ENCODE data around the gene ADSS1.

DNA sequence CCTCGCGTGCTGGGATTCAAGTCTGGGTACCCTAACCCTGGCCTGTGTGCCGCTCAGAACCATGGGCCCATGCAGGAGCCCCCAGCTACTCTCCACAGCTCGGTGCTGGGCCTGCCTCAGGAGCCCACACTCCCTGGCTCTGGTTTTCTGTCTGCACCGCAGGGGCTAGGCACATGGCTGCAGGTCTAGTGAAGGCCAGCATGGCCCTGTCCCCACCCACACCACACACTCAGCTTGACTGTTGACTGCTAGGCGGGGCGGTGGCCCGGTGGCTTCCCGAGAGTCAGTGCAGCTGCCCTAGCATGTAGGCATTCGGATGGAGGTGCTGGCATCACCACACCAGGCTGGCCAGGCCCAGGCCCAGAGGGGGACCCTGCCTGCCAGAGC is 26.7 kb upstream of the ADSS1 start:
- TF ChIP-seq, protein P1, sequence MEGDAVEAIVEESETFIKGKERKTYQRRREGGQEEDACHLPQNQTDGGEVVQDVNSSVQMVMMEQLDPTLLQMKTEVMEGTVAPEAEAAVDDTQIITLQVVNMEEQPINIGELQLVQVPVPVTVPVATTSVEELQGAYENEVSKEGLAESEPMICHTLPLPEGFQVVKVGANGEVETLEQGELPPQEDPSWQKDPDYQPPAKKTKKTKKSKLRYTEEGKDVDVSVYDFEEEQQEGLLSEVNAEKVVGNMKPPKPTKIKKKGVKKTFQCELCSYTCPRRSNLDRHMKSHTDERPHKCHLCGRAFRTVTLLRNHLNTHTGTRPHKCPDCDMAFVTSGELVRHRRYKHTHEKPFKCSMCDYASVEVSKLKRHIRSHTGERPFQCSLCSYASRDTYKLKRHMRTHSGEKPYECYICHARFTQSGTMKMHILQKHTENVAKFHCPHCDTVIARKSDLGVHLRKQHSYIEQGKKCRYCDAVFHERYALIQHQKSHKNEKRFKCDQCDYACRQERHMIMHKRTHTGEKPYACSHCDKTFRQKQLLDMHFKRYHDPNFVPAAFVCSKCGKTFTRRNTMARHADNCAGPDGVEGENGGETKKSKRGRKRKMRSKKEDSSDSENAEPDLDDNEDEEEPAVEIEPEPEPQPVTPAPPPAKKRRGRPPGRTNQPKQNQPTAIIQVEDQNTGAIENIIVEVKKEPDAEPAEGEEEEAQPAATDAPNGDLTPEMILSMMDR (IDR thresholded peaks at IDR 0.05) = no peak
- no peak for TF ChIP-seq ESRRA (CRISPR knock-in tag; IDR thresholded peaks at IDR 0.05; ENCODE audit: borderline replicate concordance)
- TF ChIP-seq STAT6 (CRISPR knock-in tag; conservative IDR thresholded peaks at IDR 0.05; ENCODE audit: low read depth) = no peak
- TF ChIP-seq ZNF423 (CRISPR knock-in tag; IDR thresholded peaks at IDR 0.05) = no peak
- TF ChIP-seq, protein P2, sequence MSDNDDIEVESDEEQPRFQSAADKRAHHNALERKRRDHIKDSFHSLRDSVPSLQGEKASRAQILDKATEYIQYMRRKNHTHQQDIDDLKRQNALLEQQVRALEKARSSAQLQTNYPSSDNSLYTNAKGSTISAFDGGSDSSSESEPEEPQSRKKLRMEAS (CRISPR knock-in tag; IDR thresholded peaks at IDR 0.05) = no peak
- TF ChIP-seq, protein P3, sequence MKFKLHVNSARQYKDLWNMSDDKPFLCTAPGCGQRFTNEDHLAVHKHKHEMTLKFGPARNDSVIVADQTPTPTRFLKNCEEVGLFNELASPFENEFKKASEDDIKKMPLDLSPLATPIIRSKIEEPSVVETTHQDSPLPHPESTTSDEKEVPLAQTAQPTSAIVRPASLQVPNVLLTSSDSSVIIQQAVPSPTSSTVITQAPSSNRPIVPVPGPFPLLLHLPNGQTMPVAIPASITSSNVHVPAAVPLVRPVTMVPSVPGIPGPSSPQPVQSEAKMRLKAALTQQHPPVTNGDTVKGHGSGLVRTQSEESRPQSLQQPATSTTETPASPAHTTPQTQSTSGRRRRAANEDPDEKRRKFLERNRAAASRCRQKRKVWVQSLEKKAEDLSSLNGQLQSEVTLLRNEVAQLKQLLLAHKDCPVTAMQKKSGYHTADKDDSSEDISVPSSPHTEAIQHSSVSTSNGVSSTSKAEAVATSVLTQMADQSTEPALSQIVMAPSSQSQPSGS (CRISPR knock-in tag; IDR thresholded peaks at IDR 0.05; ENCODE audit: borderline replicate concordance, low read depth) = no peak
- TF ChIP-seq, protein P4, sequence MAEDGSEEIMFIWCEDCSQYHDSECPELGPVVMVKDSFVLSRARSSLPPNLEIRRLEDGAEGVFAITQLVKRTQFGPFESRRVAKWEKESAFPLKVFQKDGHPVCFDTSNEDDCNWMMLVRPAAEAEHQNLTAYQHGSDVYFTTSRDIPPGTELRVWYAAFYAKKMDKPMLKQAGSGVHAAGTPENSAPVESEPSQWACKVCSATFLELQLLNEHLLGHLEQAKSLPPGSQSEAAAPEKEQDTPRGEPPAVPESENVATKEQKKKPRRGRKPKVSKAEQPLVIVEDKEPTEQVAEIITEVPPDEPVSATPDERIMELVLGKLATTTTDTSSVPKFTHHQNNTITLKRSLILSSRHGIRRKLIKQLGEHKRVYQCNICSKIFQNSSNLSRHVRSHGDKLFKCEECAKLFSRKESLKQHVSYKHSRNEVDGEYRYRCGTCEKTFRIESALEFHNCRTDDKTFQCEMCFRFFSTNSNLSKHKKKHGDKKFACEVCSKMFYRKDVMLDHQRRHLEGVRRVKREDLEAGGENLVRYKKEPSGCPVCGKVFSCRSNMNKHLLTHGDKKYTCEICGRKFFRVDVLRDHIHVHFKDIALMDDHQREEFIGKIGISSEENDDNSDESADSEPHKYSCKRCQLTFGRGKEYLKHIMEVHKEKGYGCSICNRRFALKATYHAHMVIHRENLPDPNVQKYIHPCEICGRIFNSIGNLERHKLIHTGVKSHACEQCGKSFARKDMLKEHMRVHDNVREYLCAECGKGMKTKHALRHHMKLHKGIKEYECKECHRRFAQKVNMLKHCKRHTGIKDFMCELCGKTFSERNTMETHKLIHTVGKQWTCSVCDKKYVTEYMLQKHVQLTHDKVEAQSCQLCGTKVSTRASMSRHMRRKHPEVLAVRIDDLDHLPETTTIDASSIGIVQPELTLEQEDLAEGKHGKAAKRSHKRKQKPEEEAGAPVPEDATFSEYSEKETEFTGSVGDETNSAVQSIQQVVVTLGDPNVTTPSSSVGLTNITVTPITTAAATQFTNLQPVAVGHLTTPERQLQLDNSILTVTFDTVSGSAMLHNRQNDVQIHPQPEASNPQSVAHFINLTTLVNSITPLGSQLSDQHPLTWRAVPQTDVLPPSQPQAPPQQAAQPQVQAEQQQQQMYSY (CRISPR knock-in tag; IDR thresholded peaks at IDR 0.05) = no peak
- no peak for TF ChIP-seq NFE2L1 (CRISPR knock-in tag; IDR thresholded peaks at IDR 0.05)
